AG10803 (cell line): ENCODE results near the gene DESI2.

ENCODE experiments used
- DNase-seq: peaks from one replicate; pipeline ENCODE4 v3.0.0; 2010; ENCODE audit warnings: low read depth
- H3K4me3 ChIP-seq: 2 replicates; pipeline ENCODE4 v1.5.1; 2011; ENCODE audit warnings: mild to moderate bottlenecking, low read length, control low read depth
- TF ChIP-seq, protein P1 (sequence below): conservative IDR thresholded peaks from 2 replicates; pipeline ENCODE4 v1.5.1; 2011; ENCODE audit warnings: mild to moderate bottlenecking, low read length, control low read depth, inconsistent platforms

DESI2 gene

DNA sequence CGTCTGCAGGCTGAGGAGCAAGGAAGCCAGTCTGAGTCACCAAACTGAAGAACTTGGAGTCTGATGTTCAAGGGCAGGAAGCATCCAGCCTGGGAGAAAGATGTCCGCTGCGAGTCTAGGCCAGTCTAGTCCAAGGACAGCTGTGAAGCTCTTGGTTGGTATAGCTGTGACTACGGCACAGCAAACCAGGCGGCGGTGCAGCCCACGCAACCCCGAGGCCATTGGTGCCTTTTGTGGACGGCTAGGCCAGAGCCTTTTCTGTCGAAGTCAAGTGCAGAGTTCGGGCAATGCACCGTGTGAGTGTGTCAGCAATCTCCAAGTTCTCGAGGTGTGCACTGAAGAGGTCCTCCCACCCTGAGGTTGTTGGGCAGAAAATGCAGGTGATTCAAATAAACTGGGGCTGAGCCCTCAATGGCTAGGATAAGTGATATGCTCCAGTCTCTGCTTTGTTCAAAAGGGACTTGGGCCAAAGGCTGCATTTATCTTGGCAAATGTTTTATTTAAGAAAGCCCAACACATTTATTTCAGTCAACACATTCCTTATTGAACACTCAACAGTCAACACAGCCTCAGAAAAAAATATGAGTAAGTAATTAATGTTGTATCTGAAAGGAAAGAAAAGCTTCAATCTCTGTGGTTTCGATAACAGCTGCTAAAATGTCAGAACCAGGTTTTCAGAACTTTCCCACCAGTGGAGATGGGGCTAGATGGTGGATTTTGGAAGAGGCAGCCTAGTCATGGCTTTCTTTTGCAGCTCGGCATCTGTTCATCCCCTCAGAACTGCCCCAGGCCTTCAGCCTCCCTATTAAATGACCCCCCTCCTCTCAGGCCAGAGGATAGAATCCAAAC, 104.4 kb downstream of the DESI2 start:
- TF ChIP-seq, protein P1, sequence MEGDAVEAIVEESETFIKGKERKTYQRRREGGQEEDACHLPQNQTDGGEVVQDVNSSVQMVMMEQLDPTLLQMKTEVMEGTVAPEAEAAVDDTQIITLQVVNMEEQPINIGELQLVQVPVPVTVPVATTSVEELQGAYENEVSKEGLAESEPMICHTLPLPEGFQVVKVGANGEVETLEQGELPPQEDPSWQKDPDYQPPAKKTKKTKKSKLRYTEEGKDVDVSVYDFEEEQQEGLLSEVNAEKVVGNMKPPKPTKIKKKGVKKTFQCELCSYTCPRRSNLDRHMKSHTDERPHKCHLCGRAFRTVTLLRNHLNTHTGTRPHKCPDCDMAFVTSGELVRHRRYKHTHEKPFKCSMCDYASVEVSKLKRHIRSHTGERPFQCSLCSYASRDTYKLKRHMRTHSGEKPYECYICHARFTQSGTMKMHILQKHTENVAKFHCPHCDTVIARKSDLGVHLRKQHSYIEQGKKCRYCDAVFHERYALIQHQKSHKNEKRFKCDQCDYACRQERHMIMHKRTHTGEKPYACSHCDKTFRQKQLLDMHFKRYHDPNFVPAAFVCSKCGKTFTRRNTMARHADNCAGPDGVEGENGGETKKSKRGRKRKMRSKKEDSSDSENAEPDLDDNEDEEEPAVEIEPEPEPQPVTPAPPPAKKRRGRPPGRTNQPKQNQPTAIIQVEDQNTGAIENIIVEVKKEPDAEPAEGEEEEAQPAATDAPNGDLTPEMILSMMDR, result no peak
- DNase-seq, result peak; percentile 56
- no peak overlapping the region for H3K4me3 ChIP-seq
